Spinal cord (tissue), 10 donors: ENCODE measurements around the gene SNX1. TPM values are rescaled to one million over a fixed set of nuclear protein-coding genes. Genes with fewer than 3 reads are reported as not detected.

Experiments used
- DNase-seq, 6 donors: peaks; one replicate each; pipeline versions ENCODE4 v3.0.0 to v3.0.0-alpha.2; 2013 to 2015; ENCODE audit warnings: low spot score in 6 of 6, low read depth in 4 of 6
- H3K27ac ChIP-seq: one replicate; pipeline ENCODE4 v1.5.1; 2013; ENCODE audit warnings: low read depth, low read length, control low read depth
- H3K27me3 ChIP-seq: one replicate; pipeline ENCODE4 v1.6.1; 2013; ENCODE audit warnings: low read length; ENCODE audit not compliant: control insufficient read depth, insufficient read depth
- H3K36me3 ChIP-seq: one replicate; pipeline ENCODE4 v1.6.1; 2013; ENCODE audit warnings: low read length; ENCODE audit not compliant: control insufficient read depth, insufficient read depth
- H3K4me1 ChIP-seq: one replicate; pipeline ENCODE4 v1.6.1; 2013; ENCODE audit warnings: low read length; ENCODE audit not compliant: control insufficient read depth, insufficient read depth
- H3K4me3 ChIP-seq: one replicate; pipeline ENCODE4 v1.5.1; 2013; ENCODE audit warnings: low read depth, low read length, control low read depth
- H3K9me3 ChIP-seq: one replicate; pipeline ENCODE4 v1.6.1; 2013; ENCODE audit warnings: low read length; ENCODE audit not compliant: control insufficient read depth, insufficient read depth
- WGBS: methylation state at CpG from one replicate; pipeline ENCODE4 v1.1.5; 2013; ENCODE audit warnings: missing lambda C conversion rate; ENCODE audit not compliant: insufficient coverage; 5-methylcytosine and 5-hydroxymethylcytosine counted together
- polyA plus RNA-seq, 2 donors: library from polyadenylated mRNA; unstranded; fragments of 120-200 nt; gene quantifications; one replicate each; pipeline ENCODE4 v1.2.1, GENCODE V29; 2013; ENCODE audit not compliant: insufficient read length in 2 of 2
- total RNA-seq, 2 donors: library from RNA; depleted of rRNA in 1 of 2; stranded (reverse); fragments of 120-200 nt in 1 of 2; fragments of >200 nt in 1 of 2; gene quantifications; one replicate each; pipeline versions ENCODE4 v1.2.3 to v1.2.4, GENCODE V29; 2013 to 2014
- donor health status: healthy.

The SNX1 gene
- total and polyA plus RNA-seq, 4 donors = 51.6 to 79.3 (median 63.9) TPM

DNA sequence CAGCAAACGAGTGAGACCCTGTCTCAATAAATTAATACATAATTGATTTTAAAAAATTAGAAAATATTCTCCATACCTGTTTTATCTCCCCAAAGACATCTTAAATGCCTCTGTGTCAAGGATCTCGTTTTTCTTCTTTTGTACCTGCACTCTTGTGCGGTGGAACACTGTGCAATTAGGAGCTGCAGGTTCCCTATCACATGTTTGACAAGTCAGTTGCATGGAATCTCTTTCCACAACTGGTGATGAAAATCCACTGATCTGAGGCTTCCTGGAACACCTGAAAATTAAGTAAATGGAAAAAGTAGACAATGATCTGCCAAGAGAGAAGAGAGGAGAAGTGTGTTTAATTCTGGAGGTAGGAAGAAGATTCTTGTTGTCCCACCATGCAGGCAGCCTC lies 52.8 kb downstream of the SNX1 start:
- Histone ChIP-seq H3K9me3 (no peaks in the 10 kb centered on the region), H3K27me3 (peaks cover 15% of the 10 kb centered on the region), H3K4me3 (no peak overlapping the region), H3K36me3 (peaks cover 30% of the 10 kb centered on the region), H3K27ac (no peak overlapping the region), H3K4me1 (peaks cover 62% of the 10 kb centered on the region)
- 80% methylated on average over 2 of the region's 3 CpGs for WGBS
- DNase-seq = no peak

GRCh38 chr15:64149424-64149823 lies 53.6 kb downstream of the SNX1 start:
- Histone ChIP-seq H3K9me3 (no peaks in the 10 kb centered on the region), H3K4me1 (peaks cover 66% of the 10 kb centered on the region), H3K36me3 (peaks cover 33% of the 10 kb centered on the region), H3K4me3 (no peak overlapping the region), H3K27ac (no peak overlapping the region), H3K27me3 (peaks cover 15% of the 10 kb centered on the region)
- peak in 1 of 6 donors; percentile 24 for DNase-seq

DNA sequence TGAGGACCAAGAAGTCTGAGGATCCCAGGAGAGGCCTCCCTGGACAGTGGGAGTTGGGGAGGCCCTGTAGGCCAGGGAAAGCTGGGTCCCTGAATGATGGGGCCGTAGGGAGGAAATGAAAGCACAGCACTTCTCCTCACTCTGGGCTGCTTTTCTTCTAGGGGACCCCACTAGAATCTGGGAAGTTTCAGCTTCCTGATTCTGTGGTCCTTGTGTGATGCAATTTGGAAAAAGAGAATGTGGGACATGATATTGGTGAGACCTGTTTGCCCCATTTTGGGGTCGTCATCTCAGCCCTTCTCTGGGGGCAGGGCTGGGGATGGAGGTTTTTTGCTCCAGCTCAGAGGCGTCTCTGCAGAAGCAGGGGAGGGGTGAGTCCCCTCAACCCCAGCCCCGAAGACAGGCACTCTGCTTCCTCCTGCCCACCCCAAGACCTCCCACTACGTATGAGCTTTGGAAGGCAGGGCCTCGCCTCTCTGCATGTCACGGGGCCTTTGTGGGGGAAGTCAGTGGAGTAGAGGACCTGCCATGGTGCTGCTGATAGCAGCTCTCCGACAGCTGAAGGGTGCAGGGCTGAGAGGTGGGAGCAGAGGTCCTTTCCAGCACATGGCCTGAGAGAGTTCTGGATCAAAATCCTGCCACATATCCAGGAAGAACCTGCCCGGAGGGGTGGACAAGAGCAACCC lies 54.3 kb downstream of the SNX1 start:
- H3K4me3 ChIP-seq = no peak overlapping the region
- 85% methylated on average over 3 of the region's 9 CpGs for whole genome bisulfite sequencing
- no peak for DNase-seq
- no peak overlapping the region for H3K27ac ChIP-seq
- H3K9me3 ChIP-seq = no peaks in the 10 kb centered on the region
- peaks cover 62% of the 10 kb centered on the region for H3K4me1 ChIP-seq
- H3K27me3 ChIP-seq = peaks cover 15% of the 10 kb centered on the region
- peaks cover 31% of the 10 kb centered on the region for H3K36me3 ChIP-seq

- WGBS = under 1% methylated on average over 83 of the region's 83 CpGs
- Histone ChIP-seq H3K4me1 (peaks cover 56% of the 10 kb centered on the region), H3K27me3 (peaks cover 15% of the 10 kb centered on the region), H3K27ac (peak within 1 kb of the TSS; percentile 7), H3K4me3 (peak within 1 kb of the TSS; percentile 48), H3K36me3 (peaks cover 37% of the 10 kb centered on the region), H3K9me3 (no peaks in the 10 kb centered on the region)
- peak in 2 of 6 donors; percentile 46 to 63 for DNase-seq
These were observed 56.1 kb downstream of the SNX1 start, which contains the start of gene SNX22 for GRCh38 chr15:64151727-64152506. TSS of gene SNX22 (plus strand) at chr15:64151731. CDS start at chr15:64151776, 45 bp downstream.

DNA sequence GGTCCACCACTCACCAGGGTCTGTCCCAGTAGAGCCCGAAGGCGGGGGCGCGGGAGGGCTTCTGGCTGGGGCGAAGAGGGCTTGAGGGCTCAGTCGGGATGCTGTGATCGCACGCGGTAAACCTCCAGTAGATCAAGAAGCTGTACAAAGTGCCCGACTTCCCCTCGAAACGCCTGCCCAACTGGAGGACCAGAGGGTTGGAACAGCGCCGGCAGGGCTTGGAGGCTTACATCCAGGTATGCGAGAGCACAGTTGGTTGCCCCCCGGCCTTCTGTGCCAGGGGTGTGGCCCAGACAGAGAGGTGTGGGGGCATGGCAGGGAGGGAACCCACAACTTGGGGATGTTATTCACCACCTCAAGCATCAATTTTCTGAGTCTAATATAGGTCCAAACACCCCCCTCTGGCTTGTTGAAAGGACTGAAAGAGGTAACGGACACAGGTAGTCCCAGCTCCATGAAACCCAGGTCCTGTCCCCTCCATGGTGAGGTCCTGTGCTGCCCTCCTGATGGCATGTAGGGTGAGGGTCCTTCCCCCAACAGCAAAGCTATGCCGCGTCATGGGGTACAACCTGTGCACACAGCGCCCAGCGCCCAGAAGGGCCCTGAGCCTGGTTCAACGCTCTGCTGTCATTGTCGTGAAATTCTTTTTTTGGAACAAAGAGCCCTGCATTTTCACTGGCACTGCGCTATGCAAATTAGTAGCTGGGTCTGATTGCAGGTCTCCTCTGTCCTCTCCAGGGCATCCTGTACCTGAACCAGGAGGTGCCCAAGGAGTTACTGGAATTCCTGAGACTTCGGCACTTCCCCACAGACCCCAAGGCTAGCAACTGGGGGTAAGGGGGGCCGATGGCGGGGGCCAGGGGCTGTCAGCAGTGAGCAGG lies 57.0 kb downstream of the SNX1 start:
- Histone ChIP-seq H3K9me3 (no peaks in the 10 kb centered on the region), H3K27me3 (peaks cover 15% of the 10 kb centered on the region), H3K4me1 (peaks cover 51% of the 10 kb centered on the region), H3K4me3 (peak overlapping the region; percentile 48), H3K36me3 (peaks cover 38% of the 10 kb centered on the region), H3K27ac (peak overlapping the region; percentile 7)
- peak in 2 of 6 donors; percentile 40 to 48 for DNase-seq
- WGBS = 17% methylated on average over 21 of the region's 27 CpGs

- H3K27me3 ChIP-seq = peaks cover 15% of the 10 kb centered on the region
- peaks cover 58% of the 10 kb centered on the region for H3K4me1 ChIP-seq
- peak; percentile 67 to 95 (median 80) for DNase-seq
- WGBS = 11% methylated on average over 9 of the region's 12 CpGs
- H3K27ac ChIP-seq = no peak overlapping the region
- H3K9me3 ChIP-seq = no peaks in the 10 kb centered on the region
- H3K4me3 ChIP-seq = no peak overlapping the region
- H3K36me3 ChIP-seq = peaks cover 48% of the 10 kb centered on the region
These were observed 57.9 kb downstream of the SNX1 start for GRCh38 chr15:64153480-64154367.

GRCh38 chr15:64155802-64156651 lies 60.2 kb downstream of the SNX1 start:
- Histone ChIP-seq H3K36me3 (peaks cover 71% of the 10 kb centered on the region), H3K27ac (no peak overlapping the region), H3K4me3 (no peak overlapping the region), H3K4me1 (peaks cover 56% of the 10 kb centered on the region), H3K9me3 (no peaks in the 10 kb centered on the region), H3K27me3 (peaks cover 15% of the 10 kb centered on the region)
- no peak for DNase-seq
- 88% methylated on average over 9 of the region's 15 CpGs for WGBS

GRCh38 chr15:64156652-64157331 lies 61.0 kb downstream of the SNX1 start:
- Histone ChIP-seq H3K27ac (no peak overlapping the region), H3K27me3 (peaks cover 12% of the 10 kb centered on the region), H3K9me3 (no peaks in the 10 kb centered on the region), H3K36me3 (peaks cover 76% of the 10 kb centered on the region), H3K4me1 (peaks cover 56% of the 10 kb centered on the region), H3K4me3 (no peak overlapping the region)
- no peak for DNase-seq
- 92% methylated on average over 15 of the region's 16 CpGs for WGBS
